ENCODE measurements around the gene SERPINE2. TPM values are rescaled to one million over a fixed set of nuclear protein-coding genes. Genes with fewer than 3 reads are reported as not detected.

Gene SERPINE2
- total RNA-seq, 1 donor = 1,159 TPM

DNA sequence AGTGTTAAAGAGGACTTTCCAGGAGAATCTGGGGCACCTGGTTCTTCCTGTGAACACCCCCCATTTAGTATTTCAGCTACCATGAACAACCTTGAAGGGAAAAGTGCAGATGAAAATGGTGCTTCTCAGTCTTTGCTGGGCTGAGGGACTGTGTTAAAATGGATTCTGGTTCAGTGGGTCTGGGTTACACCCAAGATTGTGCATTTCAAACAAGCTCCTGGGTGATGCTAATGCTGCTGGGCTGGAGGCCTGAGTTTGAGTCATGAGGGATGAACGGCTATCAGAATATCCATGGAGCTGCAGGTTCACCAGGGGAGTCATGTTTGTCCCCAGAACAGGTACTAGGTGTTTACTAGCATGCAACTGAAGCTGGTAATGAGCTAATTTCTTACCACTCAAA lies 57.8 kb downstream of the SERPINE2 start:
- no peak for DNase-seq (ENCODE audit: low read depth)
- no peak for TF ChIP-seq CTCF (IDR thresholded peaks at IDR 0.05; ENCODE audit: insufficient read depth, low read length)
- no peak overlapping the region for H3K4me3 ChIP-seq (ENCODE audit: low read depth, low read length)

GRCh38 chr2:223980803-223981202 lies 58.3 kb downstream of the SERPINE2 start:
- TF ChIP-seq CTCF (IDR thresholded peaks at IDR 0.05; ENCODE audit: insufficient read depth, low read length) = no peak
- H3K4me3 ChIP-seq (ENCODE audit: low read depth, low read length) = no peak overlapping the region
- no peak for DNase-seq (ENCODE audit: low read depth)

- H3K4me3 ChIP-seq (ENCODE audit: low read depth, low read length) = no peak overlapping the region
- no peak for TF ChIP-seq CTCF (IDR thresholded peaks at IDR 0.05; ENCODE audit: insufficient read depth, low read length)
- DNase-seq (ENCODE audit: low read depth) = no peak
Observed at GRCh38 chr2:223980397-223980735, 58.7 kb downstream of the SERPINE2 start.

DNA sequence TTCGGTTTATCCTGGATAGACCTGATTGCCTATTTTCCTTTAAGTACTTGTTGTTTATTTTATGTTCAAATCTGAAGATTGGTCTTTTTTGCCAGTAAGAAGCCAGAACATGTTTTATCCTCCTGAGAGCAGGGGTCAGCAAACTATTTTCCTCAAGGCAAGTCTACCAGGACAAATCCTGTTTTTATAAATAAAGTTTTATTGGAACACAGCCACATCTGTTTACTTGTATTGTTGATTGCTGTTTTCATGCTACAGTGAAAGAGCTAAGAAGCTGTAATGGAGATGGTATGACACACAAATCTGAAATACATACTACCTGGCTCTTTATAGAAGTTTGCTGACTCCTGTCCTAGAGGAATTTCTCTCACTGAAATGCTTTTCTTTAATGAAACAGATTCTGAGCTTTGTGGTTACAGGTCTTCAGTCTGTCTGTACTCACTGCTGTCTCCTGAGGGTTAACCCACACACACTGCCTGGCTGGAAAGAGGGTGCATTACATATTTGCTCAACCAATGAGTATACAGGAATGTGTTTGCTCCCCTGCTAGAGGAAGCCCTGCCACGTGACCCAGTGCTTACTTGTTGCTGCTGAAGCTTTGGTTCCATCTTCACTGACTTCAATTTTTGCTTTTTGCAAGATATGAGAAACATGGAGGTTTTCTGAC lies 59.2 kb downstream of the SERPINE2 start:
- no peak for TF ChIP-seq CTCF (IDR thresholded peaks at IDR 0.05; ENCODE audit: insufficient read depth, low read length)
- H3K4me3 ChIP-seq (ENCODE audit: low read depth, low read length) = no peak overlapping the region
- no peak for DNase-seq (ENCODE audit: low read depth)

- no peak for DNase-seq (ENCODE audit: low read depth)
- no peak for TF ChIP-seq CTCF (IDR thresholded peaks at IDR 0.05; ENCODE audit: insufficient read depth, low read length)
- H3K4me3 ChIP-seq (ENCODE audit: low read depth, low read length) = no peak overlapping the region
Observed at GRCh38 chr2:223978451-223978850, 60.6 kb downstream of the SERPINE2 start.

GRCh38 chr2:223976635-223977226 lies 62.4 kb downstream of the SERPINE2 start:
- peak; percentile 84 for DNase-seq (ENCODE audit: low read depth)
- no peak for TF ChIP-seq CTCF (IDR thresholded peaks at IDR 0.05; ENCODE audit: insufficient read depth, low read length)
- no peak overlapping the region for H3K4me3 ChIP-seq (ENCODE audit: low read depth, low read length)

DNA sequence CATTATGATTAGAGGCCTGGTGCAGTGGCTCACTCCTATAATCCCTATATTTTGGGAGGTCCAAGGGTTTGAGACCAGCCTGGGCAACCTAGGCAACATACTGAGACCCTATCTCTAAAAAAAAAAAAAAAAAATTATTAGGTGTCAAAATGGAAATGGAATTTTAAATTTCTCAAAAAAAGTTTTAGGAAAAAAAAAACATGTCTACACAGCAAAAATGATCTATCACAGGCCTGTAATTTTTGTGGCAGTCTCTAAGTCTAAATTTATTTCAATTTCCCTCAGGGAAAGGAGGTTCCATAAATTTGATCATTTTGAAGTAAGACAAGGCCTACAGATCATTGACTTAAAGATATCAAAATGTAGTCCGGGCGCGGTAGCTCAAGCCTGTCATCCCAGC lies 65.5 kb downstream of the SERPINE2 start:
- TF ChIP-seq CTCF (IDR thresholded peaks at IDR 0.05; ENCODE audit: insufficient read depth, low read length) = no peak
- no peak overlapping the region for H3K4me3 ChIP-seq (ENCODE audit: low read depth, low read length)
- no peak for DNase-seq (ENCODE audit: low read depth)

Data from fibroblast of the aortic adventitia (primary cell).